ENCODE measurements around the gene ELP2. TPM values are rescaled to one million over a fixed set of nuclear protein-coding genes. Genes with fewer than 3 reads are reported as not detected.

ELP2 gene
- total and polyA plus RNA-seq, 2 donors: 62.5 to 108 TPM

DNA sequence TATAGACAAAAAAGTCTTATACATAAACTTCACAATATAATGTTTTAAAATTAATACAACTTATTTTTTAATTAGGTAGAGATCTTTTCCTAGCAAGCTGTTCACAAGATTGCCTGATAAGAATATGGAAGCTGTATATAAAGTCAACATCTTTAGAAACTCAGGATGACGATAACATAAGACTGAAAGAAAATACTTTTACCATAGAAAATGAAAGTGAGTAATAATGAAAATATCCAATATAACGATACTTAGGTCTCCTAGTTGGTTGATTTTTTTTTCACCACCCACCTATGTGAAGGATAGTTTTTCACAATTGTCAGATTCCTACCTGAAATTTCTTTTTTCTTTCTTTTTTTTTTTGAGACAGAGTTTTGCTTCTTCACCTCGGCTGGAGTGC lies 13.1 kb downstream of the ELP2 start:
- WGBS: 97% methylated on average over 3 of the region's 3 CpGs
- no peak overlapping the region for H3K27ac ChIP-seq (ENCODE audit: low read depth in 1 of 2, low read length in 1 of 2)
- DNase-seq (ENCODE audit: low read depth in 6 of 9, low spot score in 9 of 9): no peak
- H3K4me3 ChIP-seq (ENCODE audit: low read length in 2 of 2): no peak overlapping the region
- no peaks in the 10 kb centered on the region for H3K27me3 ChIP-seq (ENCODE audit: control insufficient read depth in 2 of 2, insufficient read depth in 1 of 2, low read length in 1 of 2)
- H3K4me1 ChIP-seq (ENCODE audit: control insufficient read depth in 2 of 2, insufficient read depth in 2 of 2, low read length in 2 of 2): no peaks in the 10 kb centered on the region
- H3K36me3 ChIP-seq (ENCODE audit: control insufficient read depth in 2 of 2, insufficient read depth in 2 of 2, low read length in 1 of 2): peaks cover 36 to 72% of the 10 kb centered on the region in 2 donors
- no peaks in the 10 kb centered on the region for H3K9me3 ChIP-seq (ENCODE audit: control insufficient read depth in 2 of 2, insufficient read depth in 1 of 2, low read length in 1 of 2)

DNA sequence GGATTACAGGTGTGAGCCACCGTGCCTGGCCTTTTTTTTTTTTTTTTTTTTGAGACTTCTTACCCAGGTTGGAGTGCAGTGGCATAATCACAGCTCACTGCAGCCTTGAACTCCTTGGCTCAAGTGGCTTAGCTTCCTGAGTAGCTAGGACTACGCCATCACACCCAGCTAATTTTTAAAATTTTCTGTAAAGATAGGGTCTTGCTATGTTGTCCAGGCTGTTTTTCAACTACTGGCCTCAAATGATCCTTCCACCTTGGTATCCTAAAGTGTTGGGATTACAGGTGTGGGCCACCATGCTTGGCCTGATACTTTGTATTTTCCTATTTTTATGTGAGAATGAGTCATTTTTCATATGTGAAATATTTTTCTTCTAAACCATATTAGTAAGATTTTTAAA lies 13.7 kb downstream of the ELP2 start:
- no peak for DNase-seq (ENCODE audit: low read depth in 6 of 9, low spot score in 9 of 9)
- 98% methylated on average over 1 of the region's 2 CpGs for WGBS
- H3K9me3 ChIP-seq (ENCODE audit: control insufficient read depth in 2 of 2, insufficient read depth in 1 of 2, low read length in 1 of 2): no peaks in the 10 kb centered on the region

DNA sequence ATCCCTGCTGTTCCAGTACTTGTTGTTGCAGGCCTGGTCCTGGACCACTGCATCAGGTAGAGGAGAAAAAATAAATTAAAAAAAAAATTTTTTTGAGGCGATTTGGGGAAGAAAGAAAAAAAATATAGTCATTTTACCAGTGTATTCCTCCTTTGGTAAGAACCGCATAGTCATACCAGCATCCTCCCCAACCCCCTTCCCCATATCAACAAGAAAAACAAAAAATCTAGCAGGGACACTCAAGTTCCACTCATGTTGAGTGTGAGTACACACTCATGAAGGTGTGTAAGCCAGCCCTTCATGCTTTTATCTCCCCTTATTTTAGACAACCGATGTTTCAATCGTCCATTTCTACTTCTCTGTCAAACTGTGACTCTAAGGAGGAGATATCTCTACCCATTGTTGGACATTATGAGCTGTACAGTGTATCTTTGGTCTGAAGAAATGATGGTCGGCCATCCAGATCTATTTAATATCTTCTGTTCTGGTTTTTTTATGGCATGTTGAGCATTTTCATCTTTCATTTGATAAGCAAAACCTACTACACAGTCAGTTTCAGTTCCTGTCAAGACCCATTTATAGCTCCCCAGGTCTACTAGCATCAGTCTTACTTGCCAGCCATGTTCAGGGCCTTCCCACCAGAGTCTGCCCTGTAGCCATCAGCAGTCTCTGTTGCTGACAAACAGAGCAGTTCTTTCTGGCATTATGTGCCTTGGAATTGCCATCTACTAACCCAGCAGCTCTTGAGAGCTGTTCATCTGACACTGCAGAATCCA lies 20.0 kb downstream of the ELP2 start:
- no peaks in the 10 kb centered on the region for H3K27me3 ChIP-seq (ENCODE audit: control insufficient read depth in 2 of 2, insufficient read depth in 1 of 2, low read length in 1 of 2)
- WGBS: 97% methylated on average over 5 of the region's 5 CpGs
- no peak overlapping the region for H3K27ac ChIP-seq (ENCODE audit: low read depth in 1 of 2, low read length in 1 of 2)

More for the DNA sequence above, 13.7 kb downstream of the ELP2 start:
- Histone ChIP-seq H3K4me3 (ENCODE audit: low read length in 2 of 2) (no peak overlapping the region), H3K4me1 (ENCODE audit: control insufficient read depth in 2 of 2, insufficient read depth in 2 of 2, low read length in 2 of 2) (no peaks in the 10 kb centered on the region), H3K36me3 (ENCODE audit: control insufficient read depth in 2 of 2, insufficient read depth in 2 of 2, low read length in 1 of 2) (peaks cover 38 to 71% of the 10 kb centered on the region in 2 donors), H3K27me3 (ENCODE audit: control insufficient read depth in 2 of 2, insufficient read depth in 1 of 2, low read length in 1 of 2) (no peaks in the 10 kb centered on the region), H3K27ac (ENCODE audit: low read depth in 1 of 2, low read length in 1 of 2) (no peak overlapping the region)

DNA sequence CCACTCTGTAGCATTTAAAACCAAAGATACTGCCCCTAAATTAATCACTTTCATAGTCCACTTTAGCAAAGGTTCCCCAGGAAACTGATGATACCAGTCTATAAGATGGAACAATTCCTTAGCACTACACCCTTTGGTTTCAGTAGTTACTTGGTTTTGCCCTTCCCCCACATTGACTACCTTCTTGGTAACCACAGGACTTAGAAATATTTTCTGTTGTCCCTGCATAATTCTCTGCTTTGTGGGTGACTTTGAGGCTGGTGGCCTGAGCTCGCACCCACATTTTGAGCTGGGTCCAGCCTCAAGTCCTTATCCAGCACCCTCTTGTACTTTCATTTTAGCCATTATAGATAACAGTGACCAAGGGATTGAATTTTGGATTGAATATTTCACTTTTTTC lies 23.1 kb downstream of the ELP2 start:
- 97% methylated on average over 1 of the region's 1 CpG for WGBS
- Histone ChIP-seq H3K27ac (ENCODE audit: low read depth in 1 of 2, low read length in 1 of 2) (no peak overlapping the region), H3K4me1 (ENCODE audit: control insufficient read depth in 2 of 2, insufficient read depth in 2 of 2, low read length in 2 of 2) (no peaks in the 10 kb centered on the region), H3K36me3 (ENCODE audit: control insufficient read depth in 2 of 2, insufficient read depth in 2 of 2, low read length in 1 of 2) (peaks cover 64 to 82% of the 10 kb centered on the region in 2 donors), H3K9me3 (ENCODE audit: control insufficient read depth in 2 of 2, insufficient read depth in 1 of 2, low read length in 1 of 2) (no peaks in the 10 kb centered on the region), H3K4me3 (ENCODE audit: low read length in 2 of 2) (no peak overlapping the region), H3K27me3 (ENCODE audit: control insufficient read depth in 2 of 2, insufficient read depth in 1 of 2, low read length in 1 of 2) (no peaks in the 10 kb centered on the region)
- no peak for DNase-seq (ENCODE audit: low read depth in 6 of 9, low spot score in 9 of 9)

More for the DNA sequence above, 20.0 kb downstream of the ELP2 start:
- Histone ChIP-seq H3K4me1 (ENCODE audit: control insufficient read depth in 2 of 2, insufficient read depth in 2 of 2, low read length in 2 of 2) (no peaks in the 10 kb centered on the region), H3K9me3 (ENCODE audit: control insufficient read depth in 2 of 2, insufficient read depth in 1 of 2, low read length in 1 of 2) (no peaks in the 10 kb centered on the region), H3K4me3 (ENCODE audit: low read length in 2 of 2) (no peak overlapping the region), H3K36me3 (ENCODE audit: control insufficient read depth in 2 of 2, insufficient read depth in 2 of 2, low read length in 1 of 2) (peaks cover 70 to 79% of the 10 kb centered on the region in 2 donors)
- DNase-seq (ENCODE audit: low read depth in 6 of 9, low spot score in 9 of 9): no peak

DNA sequence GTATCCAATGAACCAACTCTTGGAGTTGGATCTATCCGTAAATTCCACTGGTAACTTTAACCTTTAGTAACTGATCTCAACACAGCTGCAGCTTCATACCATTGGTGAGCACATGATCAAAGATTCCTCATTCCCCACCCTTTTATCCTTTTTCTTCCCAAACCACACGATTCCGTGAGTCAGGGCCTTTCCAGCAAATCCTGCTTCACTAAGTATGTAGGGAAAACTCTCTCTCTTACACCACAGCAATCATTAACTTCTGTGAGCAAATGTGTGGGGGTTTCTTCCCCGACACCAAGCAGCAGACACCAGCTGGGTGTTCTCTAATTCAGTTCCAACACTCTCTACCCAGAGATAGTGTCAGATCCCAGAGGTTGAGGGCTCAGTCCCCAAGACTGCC lies 23.5 kb downstream of the ELP2 start:
- H3K4me3 ChIP-seq (ENCODE audit: low read length in 2 of 2): no peak overlapping the region
- no peaks in the 10 kb centered on the region for H3K4me1 ChIP-seq (ENCODE audit: control insufficient read depth in 2 of 2, insufficient read depth in 2 of 2, low read length in 2 of 2)
- WGBS: 96% methylated on average over 4 of the region's 4 CpGs
- DNase-seq (ENCODE audit: low read depth in 6 of 9, low spot score in 9 of 9): no peak
- H3K36me3 ChIP-seq (ENCODE audit: control insufficient read depth in 2 of 2, insufficient read depth in 2 of 2, low read length in 1 of 2): peaks cover 59 to 83% of the 10 kb centered on the region in 2 donors
- no peaks in the 10 kb centered on the region for H3K9me3 ChIP-seq (ENCODE audit: control insufficient read depth in 2 of 2, insufficient read depth in 1 of 2, low read length in 1 of 2)
- no peak overlapping the region for H3K27ac ChIP-seq (ENCODE audit: low read depth in 1 of 2, low read length in 1 of 2)
- no peaks in the 10 kb centered on the region for H3K27me3 ChIP-seq (ENCODE audit: control insufficient read depth in 2 of 2, insufficient read depth in 1 of 2, low read length in 1 of 2)

DNA sequence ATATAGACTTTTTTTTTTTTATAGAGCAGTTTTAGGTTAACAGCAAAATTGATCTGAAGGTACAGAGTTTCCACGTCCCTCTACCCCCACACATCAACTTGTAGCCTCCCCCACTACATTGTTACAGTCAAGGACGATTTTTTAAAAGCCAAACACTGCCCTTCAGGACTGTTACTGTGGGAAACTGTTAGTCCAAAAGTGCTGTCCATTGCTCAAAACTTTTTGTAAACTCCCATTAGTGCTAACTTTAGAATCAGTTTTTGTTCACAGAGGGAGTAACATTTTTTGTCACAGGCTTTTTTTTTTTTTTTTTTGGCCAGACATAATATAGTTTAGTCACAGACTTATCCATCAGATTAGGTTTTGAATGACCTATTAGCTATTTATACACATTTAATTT lies 24.1 kb downstream of the ELP2 start:
- Histone ChIP-seq H3K4me3 (ENCODE audit: low read length in 2 of 2) (no peak overlapping the region), H3K9me3 (ENCODE audit: control insufficient read depth in 2 of 2, insufficient read depth in 1 of 2, low read length in 1 of 2) (no peaks in the 10 kb centered on the region), H3K27ac (ENCODE audit: low read depth in 1 of 2, low read length in 1 of 2) (no peak overlapping the region), H3K27me3 (ENCODE audit: control insufficient read depth in 2 of 2, insufficient read depth in 1 of 2, low read length in 1 of 2) (no peaks in the 10 kb centered on the region), H3K36me3 (ENCODE audit: control insufficient read depth in 2 of 2, insufficient read depth in 2 of 2, low read length in 1 of 2) (peaks cover 54 to 82% of the 10 kb centered on the region in 2 donors), H3K4me1 (ENCODE audit: control insufficient read depth in 2 of 2, insufficient read depth in 2 of 2, low read length in 2 of 2) (no peaks in the 10 kb centered on the region)
- DNase-seq (ENCODE audit: low read depth in 6 of 9, low spot score in 9 of 9): no peak
- WGBS: 97% methylated on average over 2 of the region's 2 CpGs

DNA sequence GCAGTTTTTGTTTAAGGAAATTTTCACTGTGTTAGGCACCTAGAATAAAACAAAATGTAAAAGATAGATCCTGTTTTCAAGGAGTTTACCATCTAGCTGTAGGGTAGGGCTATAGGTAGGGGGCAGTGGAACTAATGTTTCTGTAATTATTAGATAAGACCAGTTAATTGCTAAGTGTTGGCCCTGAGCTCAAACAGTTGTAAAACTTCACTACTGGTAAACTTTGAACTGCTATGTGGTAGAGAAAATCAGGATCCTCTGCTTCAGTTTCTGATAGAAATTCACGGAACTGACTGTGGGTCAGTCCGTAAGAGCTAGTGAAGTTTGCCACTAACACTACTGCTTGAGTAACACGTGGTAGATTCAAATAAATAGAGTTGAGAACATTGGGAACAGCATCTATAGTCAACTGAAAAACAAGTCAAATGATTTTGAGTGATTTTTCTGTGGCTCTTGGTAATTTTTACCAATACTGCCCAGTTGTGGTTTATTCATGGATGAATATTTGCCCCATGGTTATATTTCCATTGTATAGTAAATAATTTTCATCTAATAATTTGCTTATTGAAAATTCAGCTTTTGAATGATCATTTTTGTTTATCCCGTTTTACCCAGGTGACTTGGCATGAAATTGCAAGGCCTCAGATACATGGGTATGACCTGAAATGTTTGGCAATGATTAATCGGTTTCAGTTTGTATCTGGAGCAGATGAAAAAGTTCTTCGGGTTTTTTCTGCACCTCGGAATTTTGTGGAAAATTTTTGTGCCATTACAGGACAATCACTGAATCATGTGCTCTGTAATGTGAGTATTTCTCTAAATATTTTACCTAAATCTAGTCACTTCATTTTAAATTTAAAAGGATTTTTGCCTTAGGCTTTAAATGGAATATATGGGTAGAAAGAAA lies 26.4 kb downstream of the ELP2 start:
- no peak for DNase-seq (ENCODE audit: low read depth in 6 of 9, low spot score in 9 of 9)
- H3K9me3 ChIP-seq (ENCODE audit: control insufficient read depth in 2 of 2, insufficient read depth in 1 of 2, low read length in 1 of 2): no peaks in the 10 kb centered on the region
- H3K4me3 ChIP-seq (ENCODE audit: low read length in 2 of 2): no peak overlapping the region
- peaks cover 42 to 82% of the 10 kb centered on the region in 2 donors for H3K36me3 ChIP-seq (ENCODE audit: control insufficient read depth in 2 of 2, insufficient read depth in 2 of 2, low read length in 1 of 2)
- no peak overlapping the region for H3K27ac ChIP-seq (ENCODE audit: low read depth in 1 of 2, low read length in 1 of 2)
- no peaks in the 10 kb centered on the region for H3K4me1 ChIP-seq (ENCODE audit: control insufficient read depth in 2 of 2, insufficient read depth in 2 of 2, low read length in 2 of 2)
- no peaks in the 10 kb centered on the region for H3K27me3 ChIP-seq (ENCODE audit: control insufficient read depth in 2 of 2, insufficient read depth in 1 of 2, low read length in 1 of 2)
- 91% methylated on average over 7 of the region's 7 CpGs for WGBS

DNA sequence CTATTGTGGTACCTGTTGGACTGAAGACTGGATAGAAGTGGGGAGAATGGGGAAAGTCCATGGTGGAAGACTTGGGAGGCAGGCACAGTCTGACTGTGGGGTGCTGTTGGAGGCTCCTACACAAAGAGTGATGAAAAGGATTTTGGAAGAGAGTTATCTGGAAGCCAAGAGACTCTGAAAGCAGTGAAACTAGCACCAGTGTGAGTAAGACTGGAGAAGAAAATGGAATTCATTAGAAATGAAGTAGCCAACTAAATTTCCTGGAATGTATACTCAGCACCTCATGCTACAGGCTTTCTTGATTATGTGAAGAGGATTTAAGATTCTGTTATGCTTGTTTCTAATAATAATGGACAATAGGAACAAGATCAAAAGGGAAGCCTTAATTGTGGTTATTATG lies 27.7 kb downstream of the ELP2 start:
- H3K27ac ChIP-seq (ENCODE audit: low read depth in 1 of 2, low read length in 1 of 2): no peak overlapping the region
- H3K4me1 ChIP-seq (ENCODE audit: control insufficient read depth in 2 of 2, insufficient read depth in 2 of 2, low read length in 2 of 2): no peaks in the 10 kb centered on the region
- H3K9me3 ChIP-seq (ENCODE audit: control insufficient read depth in 2 of 2, insufficient read depth in 1 of 2, low read length in 1 of 2): no peaks in the 10 kb centered on the region
- H3K36me3 ChIP-seq (ENCODE audit: control insufficient read depth in 2 of 2, insufficient read depth in 2 of 2, low read length in 1 of 2): peaks cover 33 to 81% of the 10 kb centered on the region in 2 donors
- no peak overlapping the region for H3K4me3 ChIP-seq (ENCODE audit: low read length in 2 of 2)
- DNase-seq (ENCODE audit: low read depth in 6 of 9, low spot score in 9 of 9): no peak
- H3K27me3 ChIP-seq (ENCODE audit: control insufficient read depth in 2 of 2, insufficient read depth in 1 of 2, low read length in 1 of 2): no peaks in the 10 kb centered on the region

DNA sequence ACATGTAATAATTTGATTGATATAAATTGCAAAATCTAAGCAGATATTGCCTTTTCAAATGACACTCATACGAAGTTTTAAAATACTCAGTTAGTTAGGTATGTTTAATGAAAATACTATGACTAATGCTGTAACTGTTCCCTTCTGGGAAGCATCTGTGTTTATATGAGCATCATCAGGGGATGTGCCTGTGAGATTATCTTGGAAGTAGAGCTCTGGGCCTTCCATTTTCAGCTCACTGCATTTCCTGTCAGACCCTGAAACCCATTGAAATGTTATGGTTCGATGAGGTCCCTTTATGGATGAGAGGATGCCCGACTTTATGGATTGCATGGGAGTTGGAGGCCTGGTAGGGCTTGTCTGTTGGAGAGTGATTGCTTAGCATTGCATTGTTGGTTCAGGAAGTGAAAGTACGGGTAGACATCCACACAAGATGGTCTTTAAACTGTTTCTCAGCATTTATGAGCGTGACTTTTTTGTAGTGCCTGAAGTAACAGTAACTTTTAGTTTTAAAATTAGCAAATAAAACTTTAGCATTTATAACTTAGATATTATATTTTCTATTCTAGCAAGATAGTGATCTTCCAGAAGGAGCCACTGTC lies 28.7 kb downstream of the ELP2 start:
- peaks cover 24 to 74% of the 10 kb centered on the region in 2 donors for H3K36me3 ChIP-seq (ENCODE audit: control insufficient read depth in 2 of 2, insufficient read depth in 2 of 2, low read length in 1 of 2)

More for the DNA sequence above, 28.7 kb downstream of the ELP2 start:
- Histone ChIP-seq H3K27me3 (ENCODE audit: control insufficient read depth in 2 of 2, insufficient read depth in 1 of 2, low read length in 1 of 2) (no peaks in the 10 kb centered on the region), H3K4me3 (ENCODE audit: low read length in 2 of 2) (no peak overlapping the region), H3K9me3 (ENCODE audit: control insufficient read depth in 2 of 2, insufficient read depth in 1 of 2, low read length in 1 of 2) (no peaks in the 10 kb centered on the region), H3K4me1 (ENCODE audit: control insufficient read depth in 2 of 2, insufficient read depth in 2 of 2, low read length in 2 of 2) (no peaks in the 10 kb centered on the region), H3K27ac (ENCODE audit: low read depth in 1 of 2, low read length in 1 of 2) (no peak overlapping the region)
- no peak for DNase-seq (ENCODE audit: low read depth in 6 of 9, low spot score in 9 of 9)
- 95% methylated on average over 5 of the region's 5 CpGs for WGBS

All from thymus (tissue), 11 donors.